ACHN (cell line): ENCODE measurements around the gene PPAN.
A peak's percentile ranks its signal among the peaks of the same experiment; 100 is the strongest.

Experiments used
- DNase-seq: peaks from one replicate; pipeline ENCODE4 v3.0.0-alpha.2; 2015
- in situ Hi-C: cut with HindIII; loops from 2 replicates; pipeline ENCODE4 v1.10.0; 2017; ENCODE audit warnings: low sequenced_read_pairs, low pct_ligation_motif_present, low pct_unique_long_range_greater_than_20kb

Gene PPAN

DNA sequence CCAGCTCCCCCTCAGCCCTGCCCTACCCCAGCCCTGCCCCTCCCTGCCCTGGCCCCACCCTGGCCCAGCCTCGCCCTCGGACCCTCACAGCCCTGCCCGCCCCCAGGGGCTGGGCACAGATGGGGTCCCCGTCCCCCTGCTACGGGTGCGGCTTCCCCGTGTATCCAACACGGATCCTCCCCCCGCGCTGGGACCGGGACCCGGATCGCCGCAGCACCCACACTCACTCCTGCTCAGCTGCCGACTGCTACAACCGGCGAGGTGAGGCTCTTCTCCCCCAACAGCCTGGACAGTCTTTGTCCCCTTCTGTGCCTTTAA lies 14.8 kb upstream of the PPAN start:
- in situ Hi-C loops = no loop called here
- no peak for DNase-seq

DNA sequence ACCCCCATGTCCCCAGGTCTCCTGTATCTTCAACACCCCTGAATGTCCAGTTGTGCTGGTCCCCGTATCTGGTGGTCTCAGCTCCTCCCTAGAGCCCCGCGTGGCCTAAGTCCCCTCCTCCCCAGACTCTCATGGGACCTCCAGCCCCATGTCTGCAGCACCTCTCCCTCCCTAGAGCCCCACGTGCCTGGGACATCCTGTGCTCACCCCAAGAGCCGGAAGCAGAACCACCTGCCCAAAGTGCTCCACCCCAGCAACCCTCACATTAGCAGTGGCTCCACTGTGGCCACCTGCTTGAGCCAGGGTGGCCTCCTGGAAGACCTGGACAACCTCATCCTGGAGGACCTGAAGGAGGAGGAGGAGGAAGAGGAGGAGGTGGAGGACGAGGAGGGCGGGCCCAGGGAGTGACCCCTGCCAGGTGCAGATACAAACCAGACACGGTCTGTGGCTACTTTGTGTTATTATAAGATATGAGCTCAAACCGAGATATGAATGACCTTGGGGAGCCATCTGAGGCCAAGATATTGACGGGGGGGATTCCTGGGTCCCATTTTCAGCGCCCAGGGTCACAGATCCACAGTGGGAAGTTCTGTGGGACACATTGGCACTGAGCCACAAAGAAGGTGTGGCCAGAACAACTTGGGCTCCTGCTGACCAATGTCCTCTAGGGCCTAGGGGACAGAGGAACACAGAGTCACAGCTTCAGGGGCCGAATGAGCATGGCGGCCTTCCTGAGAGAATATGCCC lies 14.1 kb upstream of the PPAN start:
- no peak for DNase-seq
- in situ Hi-C loops = no loop called here

DNA sequence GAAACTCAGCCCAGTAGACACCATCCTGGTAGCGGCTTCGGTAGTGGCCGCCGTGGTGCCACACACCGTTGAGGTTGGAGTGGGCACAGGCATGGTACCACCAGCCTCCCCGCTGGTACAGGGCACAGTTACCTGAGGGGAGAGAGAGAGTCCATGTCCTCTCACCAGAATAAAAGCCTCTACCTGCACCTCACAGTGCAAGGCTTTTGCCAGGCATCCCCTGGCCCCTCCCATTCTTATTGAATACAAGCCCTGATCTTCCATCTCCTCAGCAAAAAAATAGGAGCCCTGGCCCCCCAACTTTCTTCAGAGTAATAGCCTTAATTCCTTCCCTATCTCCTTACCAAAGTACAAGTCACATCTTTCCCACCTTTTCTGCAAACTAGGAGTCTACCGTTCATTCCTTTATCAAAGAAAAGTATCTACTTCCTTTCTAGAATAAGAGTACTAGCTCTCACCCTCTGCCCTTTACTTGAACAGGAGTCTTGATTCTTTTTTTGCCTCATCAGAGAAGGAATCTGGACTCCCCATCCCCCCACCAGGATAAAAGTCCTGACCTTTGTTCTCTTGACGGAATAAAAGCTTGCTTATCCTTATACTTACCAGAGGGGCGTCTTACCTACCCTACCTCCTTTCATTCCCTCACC lies 13.4 kb upstream of the PPAN start:
- DNase-seq = no peak
- in situ Hi-C loops = no loop called here

DNA sequence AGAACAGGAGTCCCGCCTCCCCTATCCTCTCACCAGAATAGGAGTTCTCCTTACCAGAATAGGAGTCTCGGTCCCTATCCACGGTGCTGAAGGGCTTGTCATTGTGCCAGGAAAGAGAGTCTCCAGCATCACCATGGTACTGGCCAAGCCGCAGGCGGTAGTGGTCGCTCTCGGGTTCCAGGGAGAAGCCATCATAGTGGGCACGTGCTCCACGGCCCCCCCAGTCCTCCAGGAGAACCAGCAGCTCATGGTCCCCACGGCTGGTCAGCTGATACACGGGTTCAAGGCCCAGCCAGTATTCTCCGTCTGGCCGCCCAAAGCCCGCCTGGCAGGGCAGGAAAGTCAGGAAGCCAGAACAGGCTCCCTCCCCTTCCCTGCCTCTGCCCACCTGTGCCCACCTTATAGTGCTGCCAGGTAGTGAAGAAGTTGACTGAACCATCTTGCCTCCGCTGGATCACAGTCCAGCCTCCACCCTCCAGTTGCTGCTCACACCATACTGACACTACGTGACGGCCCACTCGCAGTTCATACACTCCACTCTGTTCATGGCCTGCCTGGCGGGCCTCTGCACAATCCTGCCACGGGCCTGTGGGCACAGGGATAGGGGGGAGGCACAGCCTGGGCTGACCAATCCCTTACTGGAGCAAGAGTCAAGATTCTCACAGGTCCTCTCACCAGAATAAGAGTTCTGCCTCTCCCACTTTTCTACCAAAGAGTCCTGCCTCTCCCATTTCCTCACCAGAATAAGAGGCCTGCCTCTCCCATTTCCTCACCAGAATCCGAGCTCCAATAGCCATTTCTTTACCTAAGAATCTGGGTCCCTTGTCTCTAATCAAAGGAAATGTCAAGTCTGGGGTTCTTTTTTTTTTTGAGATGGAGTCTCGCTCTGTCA lies 12.6 kb upstream of the PPAN start:
- in situ Hi-C loops = no loop called here

DNA sequence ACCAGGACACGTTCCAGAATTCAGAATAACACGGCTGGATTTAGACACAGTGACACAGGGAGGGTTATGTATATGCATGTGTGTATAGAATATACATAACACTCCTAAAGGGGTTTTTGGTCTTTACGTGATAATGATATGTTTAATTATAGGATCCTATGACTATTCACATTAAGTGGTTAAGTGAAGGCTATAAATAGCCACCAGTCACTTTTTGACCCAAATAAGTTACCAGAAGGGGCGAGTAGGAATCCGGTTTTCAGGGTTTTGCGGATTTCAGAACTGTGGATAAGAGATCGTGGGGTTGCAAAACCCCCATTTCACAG lies 10.6 kb upstream of the PPAN start:
- DNase-seq = no peak
- in situ Hi-C loops = no loop called here

More for the DNA sequence above, 12.6 kb upstream of the PPAN start:
- DNase-seq = no peak

DNA sequence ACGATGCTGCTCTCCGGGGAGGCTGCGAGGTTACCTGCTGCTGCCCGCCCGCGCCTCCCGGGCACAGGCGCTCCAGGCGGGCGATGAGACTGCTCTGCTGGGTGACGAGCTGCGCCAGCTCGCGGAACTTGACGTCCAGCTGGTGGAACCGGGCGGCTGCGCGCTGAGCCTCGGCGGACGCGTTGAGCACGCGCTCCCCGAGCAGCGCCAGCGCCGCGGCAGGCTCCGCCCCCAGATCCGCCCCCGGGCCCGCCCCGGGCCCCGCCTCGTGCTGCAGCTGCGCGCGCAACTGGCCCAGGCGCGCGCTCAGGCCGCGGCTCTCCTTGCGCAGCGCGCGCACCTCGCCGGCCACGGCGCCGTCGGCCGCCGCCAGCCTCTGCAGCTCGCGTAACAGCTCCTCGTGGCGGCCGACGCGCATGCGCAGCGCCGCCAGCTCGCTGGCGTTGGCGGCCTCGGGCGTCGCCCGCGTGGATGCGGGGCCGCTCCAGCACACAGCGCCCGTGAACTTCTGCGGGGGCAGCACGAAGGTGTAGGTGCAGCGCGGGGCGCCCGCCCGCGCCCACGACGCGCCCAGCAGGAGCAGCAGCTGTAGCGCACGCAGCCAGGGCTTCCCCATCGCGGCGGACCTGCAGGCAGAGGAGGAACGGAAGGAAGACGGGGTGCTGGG lies 10.1 kb upstream of the PPAN start:
- in situ Hi-C loops = no loop called here
- DNase-seq = peak; percentile 87

DNA sequence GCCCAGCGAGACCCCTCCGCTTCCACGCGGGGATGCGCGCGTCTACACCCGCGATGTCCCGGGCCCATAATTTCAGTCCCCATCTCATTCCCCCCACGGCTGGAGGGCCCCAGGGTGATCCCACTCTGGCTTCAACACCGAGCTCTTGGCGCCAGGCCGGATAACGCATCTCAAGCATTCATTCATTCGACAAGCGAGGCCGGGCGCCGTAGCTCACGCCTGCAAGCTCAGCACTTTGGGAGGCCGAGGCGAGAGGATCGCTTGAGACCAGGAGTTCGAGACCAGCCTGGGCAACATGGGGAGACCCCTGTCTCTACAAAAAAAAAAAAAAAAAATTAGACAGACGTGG lies 9.6 kb upstream of the PPAN start:
- DNase-seq = no peak
- in situ Hi-C loops = no loop called here

DNA sequence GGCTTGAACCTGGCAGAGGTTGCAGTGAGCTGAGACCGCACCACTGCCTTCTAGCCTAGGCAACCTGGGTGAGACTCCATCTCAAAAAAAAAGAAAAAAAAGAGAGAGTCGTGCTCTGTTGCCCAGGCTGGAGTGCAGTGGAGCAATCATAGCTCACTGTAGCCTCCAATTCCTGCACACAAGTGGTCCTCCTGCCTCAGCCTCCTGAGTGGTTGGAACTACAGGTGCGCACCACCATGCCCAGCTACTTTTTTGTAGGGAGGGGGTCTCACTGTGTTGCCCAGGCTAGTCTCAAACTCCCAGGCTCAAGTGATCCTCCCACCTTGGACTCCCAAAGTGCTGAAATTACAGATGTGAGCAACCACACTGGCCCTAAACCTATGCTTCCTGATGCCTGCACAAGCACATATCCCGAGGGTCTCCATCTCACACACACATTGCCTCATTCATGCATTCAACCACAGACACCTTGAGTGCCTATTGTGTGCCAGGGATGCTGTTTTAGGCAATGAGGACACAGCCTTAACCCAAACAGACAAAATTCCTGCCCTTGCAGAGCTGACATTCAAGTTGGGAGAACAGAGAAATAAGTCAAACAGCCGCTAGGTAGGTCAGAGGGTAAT lies 5.9 kb upstream of the PPAN start:
- DNase-seq = no peak
- in situ Hi-C loops = no loop called here

DNA sequence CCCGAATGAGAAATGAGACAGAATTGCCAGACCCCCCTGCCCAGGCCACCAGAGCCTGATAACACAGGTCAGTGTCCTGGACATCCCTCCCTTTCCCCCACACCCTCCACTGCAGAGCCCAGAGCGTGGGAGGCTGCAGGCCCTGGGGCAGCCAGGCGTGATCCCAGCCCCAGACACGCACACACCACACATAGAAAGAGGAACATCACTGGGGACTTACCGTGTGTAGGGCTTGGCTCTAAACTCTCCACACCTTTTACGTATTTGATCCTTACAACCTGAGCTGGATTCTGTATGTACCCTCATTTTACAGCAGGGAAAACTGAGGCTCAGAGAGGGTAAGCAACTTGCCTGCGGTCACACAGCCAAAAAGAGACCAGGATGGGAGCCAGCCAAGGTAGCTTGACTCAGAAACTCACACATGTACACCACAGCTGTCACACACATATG lies 3.4 kb upstream of the PPAN start:
- DNase-seq = no peak
- in situ Hi-C loops = no loop called here

DNA sequence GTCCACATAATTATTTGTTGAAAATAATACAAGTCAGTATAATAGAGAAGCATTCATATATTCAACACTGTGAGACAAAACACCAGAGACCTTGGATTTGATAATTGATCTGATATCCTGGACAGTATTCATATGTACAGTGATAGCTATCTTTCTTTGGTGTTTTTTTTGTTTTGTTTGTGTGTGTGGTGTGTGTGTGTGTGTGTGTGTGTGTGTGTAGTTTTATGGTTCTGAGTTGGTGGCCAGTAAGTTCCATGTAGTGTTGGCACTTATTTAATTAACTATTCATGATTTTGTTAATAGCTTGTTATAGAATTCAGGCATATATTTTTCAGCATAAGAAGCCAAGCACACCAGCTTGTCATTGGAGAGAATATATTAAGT lies 2.0 kb upstream of the PPAN start:
- DNase-seq = no peak
- in situ Hi-C loops = no loop called here

DNA sequence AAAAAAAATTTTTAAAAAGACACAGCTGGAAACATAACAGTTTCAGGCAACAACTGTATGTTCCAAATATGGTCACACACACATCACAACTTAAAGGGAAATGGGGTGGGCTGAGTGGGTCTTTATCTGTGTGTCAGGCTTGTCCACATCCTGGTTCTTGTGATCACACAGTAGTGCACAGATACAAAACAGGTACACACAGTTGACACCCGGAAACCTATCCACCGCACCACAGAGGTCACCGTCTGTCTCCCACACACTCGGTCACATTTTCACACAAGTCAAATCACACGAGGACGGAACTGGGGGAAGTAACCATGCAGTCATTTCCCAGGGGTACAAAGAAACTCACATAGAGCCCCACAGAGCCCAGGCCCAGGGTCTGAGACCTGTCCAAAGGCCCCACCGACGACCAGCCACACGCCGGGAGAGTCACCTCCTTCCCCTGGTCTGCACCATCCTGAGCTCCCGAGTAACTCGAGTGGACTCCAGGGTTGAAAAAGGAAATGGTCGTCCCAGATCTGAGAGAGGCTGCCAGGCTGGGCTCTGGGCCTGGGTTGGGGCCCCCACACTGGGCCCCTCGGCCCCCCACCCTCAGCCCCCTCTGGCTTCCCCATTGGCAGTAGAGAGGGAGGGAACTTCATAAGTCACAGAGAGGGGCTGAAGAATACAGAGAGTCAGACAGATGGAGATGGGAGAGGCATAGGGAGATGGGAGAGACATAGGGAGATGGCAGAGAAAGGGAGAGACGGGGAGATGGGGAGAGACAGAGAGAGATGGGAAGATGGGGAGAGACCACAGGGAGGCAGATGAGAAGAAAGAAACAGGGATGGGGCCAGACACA lies 1.3 kb upstream of the PPAN start:
- in situ Hi-C loops = no loop called here

DNA sequence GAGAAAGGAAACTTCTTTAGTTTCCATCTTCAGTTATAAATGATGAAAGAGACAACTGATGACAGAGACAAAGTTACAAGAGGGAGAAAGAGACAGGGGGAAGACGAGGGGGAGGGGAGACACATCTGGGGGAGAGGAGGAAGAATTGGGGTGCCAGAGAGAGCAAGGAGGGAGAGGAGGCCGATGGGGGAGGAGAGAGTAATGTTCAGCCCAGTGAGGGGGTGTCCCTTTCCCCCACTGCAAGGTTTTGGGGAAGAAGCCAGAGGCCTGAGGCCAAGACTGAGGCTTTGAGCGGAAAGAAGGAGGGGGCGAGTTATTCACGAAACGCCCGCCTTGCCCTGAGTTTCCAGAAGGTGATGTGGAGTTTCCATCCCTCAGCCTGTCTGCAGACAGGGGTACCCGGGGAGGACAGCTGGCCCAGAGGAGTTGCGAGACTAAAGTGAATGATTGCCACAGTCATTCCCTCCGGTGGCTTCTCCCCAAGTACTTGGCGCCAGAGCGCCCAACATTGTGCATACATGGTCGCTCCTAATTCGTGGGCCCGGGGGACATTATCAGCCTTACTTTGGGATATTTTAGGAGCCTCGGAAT lies 558 bp upstream of the PPAN start:
- in situ Hi-C loops = no loop called here
- no peak for DNase-seq

More for the DNA sequence above, 1.3 kb upstream of the PPAN start:
- no peak for DNase-seq

DNA sequence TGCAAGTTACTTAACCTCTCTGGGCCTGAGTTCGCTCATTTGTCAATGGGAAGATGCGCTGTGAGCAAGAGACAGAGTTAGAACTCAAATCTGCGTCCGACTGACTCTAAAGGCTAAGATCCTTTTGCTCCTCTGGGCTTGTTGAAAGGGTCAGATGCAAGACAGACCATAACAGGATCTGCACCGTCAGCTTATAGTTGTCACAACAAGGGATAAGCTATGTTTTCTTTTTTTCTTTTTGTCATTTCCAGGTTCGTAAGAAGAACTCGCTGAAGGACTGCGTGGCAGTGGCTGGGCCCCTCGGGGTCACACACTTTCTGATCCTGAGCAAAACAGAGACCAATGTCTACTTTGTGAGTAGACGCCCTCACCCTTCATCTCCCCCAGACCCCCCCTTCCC lies 1.1 kb downstream of the PPAN start:
- in situ Hi-C loops = no loop called here
- no peak for DNase-seq

DNA sequence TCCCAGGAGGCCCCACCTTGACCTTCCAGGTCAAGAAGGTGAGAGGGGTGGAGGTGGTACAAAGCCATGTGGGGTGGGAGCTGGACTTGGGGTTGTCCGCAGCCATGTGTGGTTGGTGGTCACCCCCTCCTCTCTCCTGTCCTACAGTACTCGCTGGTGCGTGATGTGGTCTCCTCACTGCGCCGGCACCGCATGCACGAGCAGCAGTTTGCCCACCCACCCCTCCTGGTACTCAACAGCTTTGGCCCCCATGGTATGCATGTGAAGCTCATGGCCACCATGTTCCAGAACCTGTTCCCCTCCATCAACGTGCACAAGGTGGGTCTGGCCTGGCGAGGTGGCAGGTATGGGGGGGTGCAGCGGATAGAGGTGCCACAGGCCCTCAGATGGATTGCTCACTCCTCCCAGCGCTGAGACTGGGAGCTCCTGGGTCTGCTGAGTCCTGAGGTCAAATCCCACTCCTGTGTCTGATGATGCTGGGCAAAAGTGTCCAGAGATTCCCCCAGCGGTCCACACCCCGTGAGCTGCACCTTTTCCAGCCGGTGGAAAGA lies 1.7 kb downstream of the PPAN start:
- no peak for DNase-seq
- in situ Hi-C loops = no loop called here

DNA sequence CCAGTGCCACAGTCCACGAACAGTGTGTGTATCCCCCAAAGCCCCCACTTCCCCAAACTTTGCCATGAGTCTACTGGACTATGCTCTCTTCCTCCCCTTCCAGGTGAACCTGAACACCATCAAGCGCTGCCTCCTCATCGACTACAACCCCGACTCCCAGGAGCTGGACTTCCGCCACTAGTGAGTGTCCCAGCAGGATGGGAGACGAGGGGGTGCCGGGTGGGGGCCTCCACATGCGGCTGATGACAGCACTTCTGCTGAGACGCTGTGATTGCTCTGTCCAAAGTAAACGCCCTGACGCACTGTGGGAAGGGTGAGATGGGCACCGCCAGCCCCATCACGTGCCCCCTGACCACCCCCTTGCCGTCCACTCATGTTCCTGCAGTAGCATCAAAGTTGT lies 3.4 kb downstream of the PPAN start:
- in situ Hi-C loops = no loop called here
- DNase-seq = no peak

DNA sequence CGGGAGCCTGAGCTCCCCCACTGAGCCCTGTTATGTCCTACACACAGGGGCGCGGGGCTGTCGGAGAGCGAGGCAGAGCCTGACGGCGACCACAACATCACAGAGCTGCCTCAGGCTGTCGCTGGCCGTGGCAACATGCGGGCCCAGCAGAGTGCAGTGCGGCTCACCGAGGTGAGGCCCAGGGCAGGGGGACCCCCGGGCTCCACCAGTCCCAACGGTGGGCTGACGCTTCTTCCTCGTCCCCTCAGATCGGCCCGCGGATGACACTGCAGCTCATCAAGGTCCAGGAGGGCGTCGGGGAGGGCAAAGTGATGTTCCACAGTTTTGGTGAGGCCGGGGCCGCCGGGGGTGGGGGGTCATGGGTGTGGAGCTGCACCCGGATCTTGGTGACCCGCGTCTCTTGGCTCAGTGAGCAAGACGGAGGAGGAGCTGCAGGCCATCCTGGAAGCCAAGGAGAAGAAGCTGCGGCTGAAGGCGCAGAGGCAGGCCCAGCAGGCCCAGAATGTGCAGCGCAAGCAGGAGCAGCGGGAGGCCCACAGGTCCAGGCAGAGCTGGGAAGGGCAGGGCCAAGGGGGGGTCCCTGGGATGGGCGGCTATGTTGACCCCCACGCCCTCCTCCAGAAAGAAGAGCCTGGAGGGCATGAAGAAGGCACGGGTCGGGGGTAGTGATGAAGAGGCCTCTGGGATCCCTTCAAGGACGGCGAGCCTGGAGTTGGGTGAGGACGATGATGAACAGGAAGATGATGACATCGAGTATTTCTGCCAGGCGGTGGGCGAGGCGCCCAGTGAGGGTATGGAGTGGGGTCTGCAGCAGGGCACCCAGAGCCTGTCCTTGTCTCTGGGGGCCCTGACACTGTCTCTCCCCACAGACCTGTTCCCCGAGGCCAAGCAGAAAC lies 4.2 kb downstream of the PPAN start:
- DNase-seq = no peak
- in situ Hi-C loops = no loop called here

DNA sequence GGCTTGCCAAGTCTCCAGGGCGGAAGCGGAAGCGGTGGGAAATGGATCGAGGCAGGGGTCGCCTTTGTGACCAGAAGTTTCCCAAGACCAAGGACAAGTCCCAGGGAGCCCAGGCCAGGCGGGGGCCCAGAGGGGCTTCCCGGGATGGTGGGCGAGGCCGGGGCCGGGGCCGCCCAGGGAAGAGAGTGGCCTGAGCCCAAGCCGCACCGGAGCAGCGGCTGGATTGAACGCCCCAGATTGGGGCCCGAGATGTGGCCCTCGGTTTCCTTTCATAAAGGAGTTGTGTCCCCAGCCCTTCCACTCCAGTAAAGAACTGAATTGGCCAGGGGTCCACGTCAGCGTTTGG lies 4.8 kb downstream of the PPAN start:
- in situ Hi-C loops = no loop called here

More for the DNA sequence above, 4.8 kb downstream of the PPAN start:
- no peak for DNase-seq
